GM18951 (cell line): ENCODE data around the gene GARS1.
"Not testable (repeated sequence)": the region's sequence is repeated elsewhere in the genome, so short reads cannot be mapped to it uniquely, and the experiment has no call there.

Experiments used
- POLR2A ChIP-seq: IDR thresholded peaks from 4 replicates; pipeline ENCODE4 v1.6.1; 2011; ENCODE audit warnings: mild to moderate bottlenecking; ENCODE audit not compliant: insufficient read length, insufficient read depth; ENCODE audit errors: extremely low read depth
- in situ Hi-C: fragments of 300-500 bp; cut with MboI; formaldehyde crosslinking; loops from one replicate; pipeline ENCODE4 v1.12.0; 2022; ENCODE audit warnings: low sequenced_read_pairs, mixed read lengths, inconsistent platforms; ENCODE audit not compliant: unreplicated experiment

Gene GARS1

GRCh38 chr7:30562498-30562897 is 32.2 kb upstream of the GARS1 start:
- in situ Hi-C loops, result loop anchor here (25.0 kb wide), 1 partner anchor 300 kb away; no protein-coding TSS in a partner anchor
- TF ChIP-seq POLR2A, result no peak

GRCh38 chr7:30562909-30563308 is 31.8 kb upstream of the GARS1 start:
- in situ Hi-C loops, result loop anchor here (25.0 kb wide), 1 partner anchor 301 kb away; no protein-coding TSS in a partner anchor

GRCh38 chr7:30563326-30563942 is 31.2 kb upstream of the GARS1 start:
- in situ Hi-C loops, result loop anchor here (25.0 kb wide), 1 partner anchor 301 kb away; no protein-coding TSS in a partner anchor
- no peak for TF ChIP-seq POLR2A

More at GRCh38 chr7:30562909-30563308, 31.8 kb upstream of the GARS1 start:
- TF ChIP-seq POLR2A, result no peak

- in situ Hi-C loops, result loop anchor here (25.0 kb wide), 1 partner anchor 302 kb away; no protein-coding TSS in a partner anchor
Measured at GRCh38 chr7:30564243-30564892, 30.3 kb upstream of the GARS1 start.

GRCh38 chr7:30566596-30566995 is 28.1 kb upstream of the GARS1 start:
- no peak for TF ChIP-seq POLR2A
- in situ Hi-C loops, result loop anchor here (25.0 kb wide), 1 partner anchor 304 kb away; no protein-coding TSS in a partner anchor

More at GRCh38 chr7:30564243-30564892, 30.3 kb upstream of the GARS1 start:
- TF ChIP-seq POLR2A, result no peak

- TF ChIP-seq POLR2A, result no peak
- in situ Hi-C loops, result loop anchor here (25.0 kb wide), 1 partner anchor 305 kb away; no protein-coding TSS in a partner anchor
Measured at GRCh38 chr7:30567081-30567480, 27.6 kb upstream of the GARS1 start.

GRCh38 chr7:30570238-30570637 is 24.4 kb upstream of the GARS1 start:
- in situ Hi-C loops, result loop anchor here (25.0 kb wide), 1 partner anchor 308 kb away; no protein-coding TSS in a partner anchor

- in situ Hi-C loops, result loop anchor here (25.0 kb wide), 1 partner anchor 310 kb away; no protein-coding TSS in a partner anchor
- TF ChIP-seq POLR2A, result no peak
Measured at GRCh38 chr7:30572212-30572841, 22.4 kb upstream of the GARS1 start.

GRCh38 chr7:30575910-30576309 is 18.8 kb upstream of the GARS1 start:
- in situ Hi-C loops, result no loop called here
- no peak for TF ChIP-seq POLR2A

- in situ Hi-C loops, result no loop called here
- no peak for TF ChIP-seq POLR2A
Measured at GRCh38 chr7:30583181-30583580, 11.5 kb upstream of the GARS1 start.

GRCh38 chr7:30584415-30584814 is 10.3 kb upstream of the GARS1 start:
- in situ Hi-C loops, result no loop called here
- no peak for TF ChIP-seq POLR2A

- TF ChIP-seq POLR2A, result no peak
Measured at GRCh38 chr7:30584965-30585364, 9.7 kb upstream of the GARS1 start.

GRCh38 chr7:30585675-30586074 is 9.0 kb upstream of the GARS1 start:
- in situ Hi-C loops, result no loop called here

More at GRCh38 chr7:30584965-30585364, 9.7 kb upstream of the GARS1 start:
- in situ Hi-C loops, result no loop called here

GRCh38 chr7:30587547-30587946 is 7.1 kb upstream of the GARS1 start:
- in situ Hi-C loops, result not testable (repeated sequence)

More at GRCh38 chr7:30585675-30586074, 9.0 kb upstream of the GARS1 start:
- TF ChIP-seq POLR2A, result no peak
